Lung (tissue), 12 donors: Measurements from ENCODE around the gene PIPOX. TPM values are rescaled to one million over a fixed set of nuclear protein-coding genes. Genes with fewer than 3 reads are reported as not detected.

Experiments used
- ATAC-seq: fragments of 200-7000 bp; cut with Tn5 transposase; one replicate; pipeline ENCODE4 v1.9.1; 2020; ENCODE audit warnings: moderate number of reproducible peaks; ENCODE audit not compliant: insufficient read depth, low FRiP score
- DNase-seq, 3 donors: peaks; one replicate each; pipeline ENCODE4 v3.0.0-alpha.2; 2013 to 2017
- H3K27ac ChIP-seq, 2 donors: one replicate each; pipeline ENCODE4 v1.5.1; 2013; ENCODE audit warnings: mild to moderate bottlenecking in 2 of 2, moderate library complexity in 2 of 2, control low read depth in 1 of 2, inconsistent platforms in 1 of 2, low read depth in 1 of 2, low read length in 1 of 2
- H3K27me3 ChIP-seq, 3 donors: one replicate each; pipeline ENCODE4 v1.5.1; 2013; ENCODE audit warnings: low read length in 2 of 3; ENCODE audit not compliant: control insufficient read depth in 3 of 3, insufficient read depth in 3 of 3
- H3K36me3 ChIP-seq, 4 donors: one replicate each; pipeline ENCODE4 v1.5.1; 2013; ENCODE audit warnings: low read length in 4 of 4, mild to moderate bottlenecking in 1 of 4, moderate library complexity in 1 of 4; ENCODE audit not compliant: control insufficient read depth in 4 of 4, insufficient read depth in 4 of 4
- H3K4me1 ChIP-seq, 5 donors: one replicate each; pipeline ENCODE4 v1.5.1; 2013; ENCODE audit warnings: low read length in 5 of 5, mild to moderate bottlenecking in 2 of 5, moderate library complexity in 1 of 5; ENCODE audit not compliant: control insufficient read depth in 5 of 5, insufficient read depth in 5 of 5
- H3K4me3 ChIP-seq: one replicate; pipeline ENCODE4 v1.5.1; 2013; ENCODE audit warnings: mild to moderate bottlenecking, control low read depth, moderate library complexity
- H3K9ac ChIP-seq, 2 donors: one replicate each; pipeline ENCODE4 v1.5.1; 2013; ENCODE audit warnings: low read length in 2 of 2, control low read depth in 1 of 2; ENCODE audit not compliant: insufficient read depth in 1 of 2
- H3K9me3 ChIP-seq, 4 donors: one replicate each; pipeline ENCODE4 v1.5.1; 2013; ENCODE audit warnings: low read length in 3 of 4, mild to moderate bottlenecking in 1 of 4, moderate library complexity in 1 of 4; ENCODE audit not compliant: control insufficient read depth in 4 of 4, insufficient read depth in 3 of 4
- WGBS, 2 donors: extraction: QIAGEN DNeasy Blood & Tissue Kit; methylation state at CpG; one replicate each; pipeline ENCODE4 v1.1.7; 2013; 5-methylcytosine and 5-hydroxymethylcytosine counted together
- polyA plus RNA-seq, 2 donors: library from polyadenylated mRNA; stranded (reverse); fragments of 200-250 nt; gene quantifications; one replicate each; pipeline ENCODE4 v1.2.1, GENCODE V29; 2013
- total RNA-seq, 2 donors: library from RNA; depleted of rRNA in 1 of 2; stranded (reverse); fragments of >200 nt in 1 of 2; gene quantifications; one replicate each; pipeline ENCODE4 v1.2.1, GENCODE V29; 2014 to 2021
- TF ChIP-seq, protein P1 (sequence below): IDR thresholded peaks from 2 replicates; pipeline ENCODE4 v1.5.1; 2012; ENCODE audit warnings: mild to moderate bottlenecking; ENCODE audit errors: control extremely low read depth, extremely low read depth
- donor health status: control.
- donor health status: control.
- donor health status: Bipolar disorder and iron deficiency.
- donor health status: healthy.
- donor health status: DM: yes; HTN: yes; CAD: no.

PIPOX gene
- total and polyA plus RNA-seq, 4 donors, result 0.27 to 1.9 (median 0.91) TPM

DNA sequence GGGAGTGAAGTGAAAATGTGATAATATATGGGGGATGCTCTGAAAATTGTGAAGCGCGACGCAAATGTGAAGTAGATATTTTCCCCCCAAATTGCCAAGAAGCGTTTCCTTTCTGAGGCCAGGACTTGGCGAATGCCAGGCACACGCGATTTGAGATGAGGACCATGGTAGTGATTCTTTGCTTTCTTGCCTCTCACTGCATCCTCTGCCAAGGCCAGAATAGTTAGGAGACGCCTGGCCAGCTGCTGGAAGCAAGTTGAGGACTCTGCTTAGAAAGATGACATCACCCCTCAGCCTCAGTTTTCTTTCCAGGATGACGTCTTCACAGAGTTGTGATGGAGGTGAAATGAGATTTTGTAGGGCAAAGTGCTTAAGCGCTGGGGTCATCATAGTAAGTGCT is 25.9 kb downstream of the PIPOX start:
- peaks cover 0 to 5% (median 0%) of the 10 kb centered on the region in 5 donors for H3K4me1 ChIP-seq
- no peaks in the 10 kb centered on the region for H3K36me3 ChIP-seq
- H3K4me3 ChIP-seq, result no peak overlapping the region
- no peaks in the 10 kb centered on the region for H3K27me3 ChIP-seq
- ATAC-seq (no peak), DNase-seq (peak in 1 of 3 donors; percentile 24)
- no peak overlapping the region for H3K27ac ChIP-seq
- no peak overlapping the region for H3K9ac ChIP-seq
- H3K9me3 ChIP-seq, result no peaks in the 10 kb centered on the region
- 79 to 91% methylated on average over 10 of the region's 10 CpGs for WGBS, 2 donors
- TF ChIP-seq, protein P1, sequence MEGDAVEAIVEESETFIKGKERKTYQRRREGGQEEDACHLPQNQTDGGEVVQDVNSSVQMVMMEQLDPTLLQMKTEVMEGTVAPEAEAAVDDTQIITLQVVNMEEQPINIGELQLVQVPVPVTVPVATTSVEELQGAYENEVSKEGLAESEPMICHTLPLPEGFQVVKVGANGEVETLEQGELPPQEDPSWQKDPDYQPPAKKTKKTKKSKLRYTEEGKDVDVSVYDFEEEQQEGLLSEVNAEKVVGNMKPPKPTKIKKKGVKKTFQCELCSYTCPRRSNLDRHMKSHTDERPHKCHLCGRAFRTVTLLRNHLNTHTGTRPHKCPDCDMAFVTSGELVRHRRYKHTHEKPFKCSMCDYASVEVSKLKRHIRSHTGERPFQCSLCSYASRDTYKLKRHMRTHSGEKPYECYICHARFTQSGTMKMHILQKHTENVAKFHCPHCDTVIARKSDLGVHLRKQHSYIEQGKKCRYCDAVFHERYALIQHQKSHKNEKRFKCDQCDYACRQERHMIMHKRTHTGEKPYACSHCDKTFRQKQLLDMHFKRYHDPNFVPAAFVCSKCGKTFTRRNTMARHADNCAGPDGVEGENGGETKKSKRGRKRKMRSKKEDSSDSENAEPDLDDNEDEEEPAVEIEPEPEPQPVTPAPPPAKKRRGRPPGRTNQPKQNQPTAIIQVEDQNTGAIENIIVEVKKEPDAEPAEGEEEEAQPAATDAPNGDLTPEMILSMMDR, result no peak

DNA sequence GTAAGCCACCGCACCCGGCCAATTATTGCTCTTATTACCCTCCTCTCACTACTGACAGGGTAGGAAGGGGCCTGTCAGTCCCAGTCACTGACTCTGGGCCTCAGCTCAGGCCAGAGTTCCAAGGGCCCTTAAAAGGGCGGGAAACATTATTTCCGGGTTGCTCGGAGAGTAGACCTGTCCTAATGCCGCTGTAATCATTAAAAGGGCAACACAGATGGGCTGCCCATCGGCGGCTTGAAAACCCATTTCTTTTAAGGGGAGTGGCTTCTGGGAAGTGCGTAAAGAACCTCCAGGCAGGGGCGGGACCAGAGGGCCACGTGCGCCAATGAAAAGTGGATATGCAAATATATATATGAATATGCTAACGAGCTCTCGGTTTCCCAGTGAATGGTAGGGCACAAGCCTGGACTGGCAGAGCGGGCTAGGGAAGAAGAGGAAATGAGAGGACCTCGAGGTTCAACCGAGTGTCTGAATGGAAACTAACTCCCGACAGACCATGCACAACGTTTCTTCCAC is 26.6 kb downstream of the PIPOX start:
- TF ChIP-seq, protein P1, result no peak
- Histone ChIP-seq H3K27me3 (no peaks in the 10 kb centered on the region), H3K4me1 (peaks cover 0 to 5% (median 0%) of the 10 kb centered on the region in 5 donors), H3K9ac (no peak overlapping the region), H3K4me3 (no peak overlapping the region), H3K36me3 (peaks cover 0 to 5% (median 0%) of the 10 kb centered on the region in 4 donors), H3K27ac (no peak overlapping the region), H3K9me3 (no peaks in the 10 kb centered on the region)
- DNase-seq (peak; percentile 49 to 56 (median 51)), ATAC-seq (no peak)
- 50 to 66% methylated on average over 19 of the region's 19 CpGs for WGBS, 2 donors

GRCh38 chr17:29070308-29070707 is 27.4 kb downstream of the PIPOX start:
- TF ChIP-seq, protein P1, result no peak
- no peak for DNase-seq
- Histone ChIP-seq H3K9ac (no peak overlapping the region), H3K27me3 (no peaks in the 10 kb centered on the region), H3K4me1 (peaks cover 0 to 5% (median 0%) of the 10 kb centered on the region in 5 donors), H3K4me3 (no peak overlapping the region), H3K9me3 (no peaks in the 10 kb centered on the region), H3K27ac (no peak overlapping the region), H3K36me3 (peaks cover 0 to 6% (median 0%) of the 10 kb centered on the region in 4 donors)
- WGBS, 2 donors, result 66 to 88% methylated on average over 10 of the region's 10 CpGs
- no peak for ATAC-seq

DNA sequence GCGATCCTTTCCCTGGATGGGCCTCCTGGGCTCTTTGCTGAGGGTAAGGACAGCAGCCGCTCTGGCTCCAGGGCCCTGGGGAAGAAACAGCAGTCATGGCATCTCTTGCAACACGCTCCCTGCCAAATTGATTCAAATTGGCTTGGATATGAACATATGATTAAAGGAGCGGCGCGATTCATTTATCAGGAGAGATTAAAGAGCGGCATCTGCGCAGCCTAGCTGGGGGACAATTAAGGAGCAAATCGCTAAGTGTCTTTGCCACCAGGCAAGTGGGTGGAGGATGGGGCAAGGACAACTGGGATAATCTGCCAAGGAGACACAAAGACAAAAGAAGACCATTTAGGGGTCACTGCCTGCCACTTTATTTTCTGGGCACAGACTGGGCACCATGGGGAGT is 27.8 kb downstream of the PIPOX start:
- Histone ChIP-seq H3K4me1 (peaks cover 0 to 5% (median 0%) of the 10 kb centered on the region in 5 donors), H3K36me3 (peaks cover 0 to 6% (median under 1%) of the 10 kb centered on the region in 4 donors), H3K27ac (no peak overlapping the region), H3K9me3 (no peaks in the 10 kb centered on the region), H3K27me3 (no peaks in the 10 kb centered on the region), H3K4me3 (no peak overlapping the region), H3K9ac (no peak overlapping the region)
- DNase-seq (peak in 1 of 3 donors; percentile 13), ATAC-seq (no peak)
- WGBS, 2 donors, result 81 to 85% methylated on average over 9 of the region's 9 CpGs
- TF ChIP-seq, protein P1, result no peak
